B cell (primary cell): ENCODE measurements around the gene GAP43. TPM values are rescaled to one million over a fixed set of nuclear protein-coding genes. Genes with fewer than 3 reads are reported as not detected.

ENCODE experiments used
- ATAC-seq: fragments of 200-7000 bp; cut with Tn5 transposase; one replicate; pipeline ENCODE4 v1.10.0; 2021; ENCODE audit warnings: low read depth, mild to moderate bottlenecking, moderate number of reproducible peaks, moderate library complexity
- CTCF ChIA-PET: fragments of 350-600 bp; sonication (Branson Sonifier 250); formaldehyde crosslinking; loops from one replicate; lab custom pipeline; 2021; ENCODE audit warnings: antibody characterized with exemption, inconsistent platforms; lab: Charles Lee
- POLR2A ChIA-PET: fragments of 350-600 bp; sonication (Branson Sonifier 250); formaldehyde crosslinking; loops from one replicate; lab custom pipeline; 2021; ENCODE audit warnings: antibody characterized with exemption; lab: Charles Lee
- DNase-seq: peaks from one replicate; pipeline ENCODE4 v3.0.0; 2013
- H2AFZ ChIP-seq: 2 replicates; pipeline ENCODE4 v1.6.1; 2012; ENCODE audit warnings: mild to moderate bottlenecking, low read depth, low read length; ENCODE audit not compliant: insufficient read depth, poor library complexity, severe bottlenecking
- H3K27ac ChIP-seq, 2 donors: 1 replicate in 1 of 2; 2 replicates in 1 of 2; pipeline ENCODE4 v1.5.1; 2012 to 2013; ENCODE audit warnings: low read length in 2 of 2, mild to moderate bottlenecking in 2 of 2, moderate library complexity in 1 of 2
- H3K27me3 ChIP-seq, 4 experiments: fragments of 200-600 bp in 1 of 4; sonication (generic) in 1 of 4; replicated peaks in 1 of 4; 1 replicate in 2 of 4; 2 replicates in 2 of 4; pipeline versions ENCODE4 v1.6.1 to v1.7.0; 2013 to 2016; ENCODE audit warnings: low read length in 3 of 4, mild to moderate bottlenecking in 2 of 4, mixed read lengths in 1 of 4, moderate library complexity in 1 of 4; ENCODE audit not compliant: insufficient read depth in 4 of 4, control insufficient read depth in 3 of 4; ENCODE audit errors: control extremely low read depth in 1 of 4
- H3K36me3 ChIP-seq, 2 experiments: replicated peaks in 1 of 2; 1 replicate in 1 of 2; 2 replicates in 1 of 2; pipeline versions ENCODE4 v1.6.1 to v1.7.1; 2013; ENCODE audit warnings: low read length in 1 of 2; ENCODE audit not compliant: insufficient read depth in 2 of 2, control insufficient read depth in 1 of 2; ENCODE audit errors: control extremely low read depth in 1 of 2, extremely low read depth in 1 of 2
- H3K4me1 ChIP-seq, 2 donors: fragments of 200-600 bp in 1 of 2; sonication (generic) in 1 of 2; 1 replicate in 1 of 2; 2 replicates in 1 of 2; pipeline versions ENCODE4 v1.5.1 to v1.6.1; 2013 to 2017; ENCODE audit warnings: low read length in 2 of 2; ENCODE audit not compliant: control insufficient read depth in 2 of 2, insufficient read depth in 2 of 2
- H3K4me2 ChIP-seq: replicated peaks from 2 replicates; pipeline ENCODE3; 2012; ENCODE audit warnings: mild to moderate bottlenecking, low read depth, low read length; ENCODE audit not compliant: poor library complexity, severe bottlenecking
- H3K4me3 ChIP-seq, 5 experiments: fragments of 200-600 bp in 1 of 5; sonication (generic) in 1 of 5; 1 replicate in 3 of 5; 2 replicates in 2 of 5; pipeline versions ENCODE4 v1.5.1 to v1.7.0; 2011 to 2016; ENCODE audit warnings: low read length in 4 of 5, mild to moderate bottlenecking in 4 of 5, low read depth in 2 of 5, control low read depth in 1 of 5, moderate library complexity in 1 of 5; ENCODE audit not compliant: insufficient read depth in 1 of 5; ENCODE audit errors: control extremely low read depth in 1 of 5, extremely low read depth in 1 of 5
- H3K79me2 ChIP-seq: fragments of 200-600 bp; sonication (generic); one replicate; pipeline ENCODE4 v1.6.0; 2016; ENCODE audit warnings: low read length; ENCODE audit not compliant: control insufficient read depth, insufficient read depth
- H3K9ac ChIP-seq: fragments of 200-600 bp; sonication (generic); 2 replicates; pipeline ENCODE4 v1.6.1; 2017; ENCODE audit warnings: mild to moderate bottlenecking, low read length, moderate library complexity
- H3K9me3 ChIP-seq, 3 donors: one replicate each; pipeline versions ENCODE4 v1.6.1 to v1.7.1; 2013; ENCODE audit warnings: low read length in 2 of 3; ENCODE audit not compliant: control insufficient read depth in 2 of 3, insufficient read depth in 1 of 3; ENCODE audit errors: control extremely low read depth in 1 of 3
- H4K20me1 ChIP-seq: 2 replicates; pipeline ENCODE4 v1.6.0; 2012; ENCODE audit warnings: mild to moderate bottlenecking, low read length; ENCODE audit not compliant: insufficient read depth, control insufficient read depth, poor library complexity, severe bottlenecking
- H3K27ac Mint-ChIP-seq: one replicate; pipeline ENCODE4 v1.8.0; 2021; ENCODE audit warnings: mixed read lengths
- H3K27me3 Mint-ChIP-seq: one replicate; pipeline ENCODE4 v1.8.0; 2021; ENCODE audit warnings: mixed read lengths
- H3K4me1 Mint-ChIP-seq: one replicate; pipeline ENCODE4 v1.8.0; 2021; ENCODE audit warnings: mixed read lengths
- H3K4me3 Mint-ChIP-seq: one replicate; pipeline ENCODE4 v1.8.0; 2021; ENCODE audit warnings: mixed read lengths
- H3K9me3 Mint-ChIP-seq: one replicate; pipeline ENCODE4 v1.8.0; 2022; ENCODE audit warnings: mixed read lengths; ENCODE audit not compliant: insufficient read depth
- EZH2 ChIP-seq: IDR thresholded peaks from 2 replicates; pipeline ENCODE4 v1.6.1; 2012; ENCODE audit warnings: borderline replicate concordance, low read depth, mild to moderate bottlenecking, moderate library complexity, low read length; ENCODE audit not compliant: insufficient read depth, poor library complexity, severe bottlenecking
- WGBS: methylation state at CpG from one replicate; pipeline ENCODE4 v1.1.5; 2013; ENCODE audit warnings: missing lambda C conversion rate; ENCODE audit not compliant: insufficient coverage; 5-methylcytosine and 5-hydroxymethylcytosine counted together
- intact Hi-C: fragments of 100-400 bp; cut with micrococcal nuclease; formaldehyde crosslinking; loops from one replicate; pipeline ENCODE4 v1.10.0; 2022
- polyA plus RNA-seq: library from polyadenylated mRNA; depleted of rRNA; stranded (reverse); fragments of >200 nt; gene quantifications from 2 replicates; pipeline ENCODE4 v1.2.3, GENCODE V29; 2012
- total RNA-seq, 2 donors: library from RNA; stranded (reverse); fragments of 120-200 nt in 1 of 2; gene quantifications; 1 replicate in 1 of 2; 2 replicates in 1 of 2; pipeline versions ENCODE4 v1.2.3 to v1.2.4, GENCODE V29; 2013 to 2022
- TF ChIP-seq, protein P1 (sequence below): fragments of 200-600 bp; IDR thresholded peaks from one replicate; pipeline ENCODE4 v1.8.0; 2022; ENCODE audit warnings: antibody characterized with exemption, mild to moderate bottlenecking

Gene GAP43
- total and polyA plus RNA-seq, 2 donors (not counting 1 experiment from before 2014, with no cell fraction given) = 0.04 TPM; not detected in 1

DNA sequence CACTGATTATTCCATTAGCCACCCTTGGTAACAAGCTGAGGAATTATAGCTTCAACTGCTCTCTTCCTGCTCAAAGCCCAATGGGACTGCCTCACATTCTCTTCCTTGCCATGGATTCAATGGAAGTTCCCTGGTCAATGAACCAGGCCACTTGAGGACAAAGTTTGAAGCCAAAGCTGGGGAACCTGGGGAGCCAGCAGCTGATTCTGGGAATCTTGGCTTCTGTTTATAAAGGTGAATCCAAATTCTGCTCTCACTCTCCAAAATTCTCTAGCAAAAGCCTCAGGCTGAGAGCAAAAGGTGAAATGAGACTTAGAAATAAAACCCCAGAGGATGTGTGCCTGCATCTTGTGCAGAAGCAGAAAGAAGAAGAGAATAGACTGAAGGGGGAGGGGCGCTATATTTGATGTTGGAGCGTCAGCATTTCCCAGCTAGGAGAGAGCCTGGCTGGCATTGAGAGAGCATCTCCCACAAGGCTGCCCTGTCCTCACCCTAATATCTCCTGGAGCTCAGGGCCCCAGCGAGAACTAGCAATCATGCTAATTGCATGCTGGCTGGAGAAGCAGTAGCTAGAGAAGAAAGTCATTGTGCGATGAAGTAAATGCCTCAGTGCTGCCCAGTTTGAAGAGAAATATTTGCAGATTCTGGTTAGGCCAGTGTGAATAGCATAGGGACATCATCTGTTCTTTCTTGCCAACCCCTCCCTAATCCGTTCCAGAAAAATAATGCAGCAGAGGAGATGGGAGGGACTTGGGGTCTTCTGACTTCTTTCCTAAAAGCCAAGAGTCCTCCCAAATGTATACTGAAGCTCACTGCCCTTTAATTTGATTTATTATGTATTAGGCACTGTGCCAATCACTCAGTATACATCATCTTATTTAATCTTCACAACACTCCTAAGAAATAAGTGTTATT is 34.9 kb upstream of the GAP43 start:
- Histone ChIP-seq H3K4me2 (no peak overlapping the region), H3K9ac (no peak overlapping the region), H2AFZ (no peak overlapping the region), H4K20me1 (no peaks in the 10 kb centered on the region), H3K27me3 (no peaks in the 10 kb centered on the region), H3K4me1 (no peaks in the 10 kb centered on the region), H3K27ac (no peak overlapping the region), H3K4me3 (no peak overlapping the region), H3K9me3 (no peaks in the 10 kb centered on the region), H3K36me3 (no peaks in the 10 kb centered on the region), H3K79me2 (no peaks in the 10 kb centered on the region)
- Mint-ChIP-seq H3K27ac (no peak overlapping the region), H3K9me3 (no peaks in the 10 kb centered on the region), H3K4me3 (no peak overlapping the region), H3K4me1 (no peaks in the 10 kb centered on the region), H3K27me3 (peaks cover 14% of the 10 kb centered on the region)
- 100% methylated on average over 2 of the region's 5 CpGs for WGBS
- ChIA-PET POLR2A (no interaction called here), CTCF (interaction anchor here (1.1 kb wide), 1 partner anchor 420 kb away, joined by 5 read pairs; no protein-coding TSS in a partner anchor)
- DNase-seq (no peak), ATAC-seq (no peak)
- no peak for TF ChIP-seq EZH2
- TF ChIP-seq, protein P1, sequence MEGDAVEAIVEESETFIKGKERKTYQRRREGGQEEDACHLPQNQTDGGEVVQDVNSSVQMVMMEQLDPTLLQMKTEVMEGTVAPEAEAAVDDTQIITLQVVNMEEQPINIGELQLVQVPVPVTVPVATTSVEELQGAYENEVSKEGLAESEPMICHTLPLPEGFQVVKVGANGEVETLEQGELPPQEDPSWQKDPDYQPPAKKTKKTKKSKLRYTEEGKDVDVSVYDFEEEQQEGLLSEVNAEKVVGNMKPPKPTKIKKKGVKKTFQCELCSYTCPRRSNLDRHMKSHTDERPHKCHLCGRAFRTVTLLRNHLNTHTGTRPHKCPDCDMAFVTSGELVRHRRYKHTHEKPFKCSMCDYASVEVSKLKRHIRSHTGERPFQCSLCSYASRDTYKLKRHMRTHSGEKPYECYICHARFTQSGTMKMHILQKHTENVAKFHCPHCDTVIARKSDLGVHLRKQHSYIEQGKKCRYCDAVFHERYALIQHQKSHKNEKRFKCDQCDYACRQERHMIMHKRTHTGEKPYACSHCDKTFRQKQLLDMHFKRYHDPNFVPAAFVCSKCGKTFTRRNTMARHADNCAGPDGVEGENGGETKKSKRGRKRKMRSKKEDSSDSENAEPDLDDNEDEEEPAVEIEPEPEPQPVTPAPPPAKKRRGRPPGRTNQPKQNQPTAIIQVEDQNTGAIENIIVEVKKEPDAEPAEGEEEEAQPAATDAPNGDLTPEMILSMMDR = no peak
- intact Hi-C loops = no loop called here

DNA sequence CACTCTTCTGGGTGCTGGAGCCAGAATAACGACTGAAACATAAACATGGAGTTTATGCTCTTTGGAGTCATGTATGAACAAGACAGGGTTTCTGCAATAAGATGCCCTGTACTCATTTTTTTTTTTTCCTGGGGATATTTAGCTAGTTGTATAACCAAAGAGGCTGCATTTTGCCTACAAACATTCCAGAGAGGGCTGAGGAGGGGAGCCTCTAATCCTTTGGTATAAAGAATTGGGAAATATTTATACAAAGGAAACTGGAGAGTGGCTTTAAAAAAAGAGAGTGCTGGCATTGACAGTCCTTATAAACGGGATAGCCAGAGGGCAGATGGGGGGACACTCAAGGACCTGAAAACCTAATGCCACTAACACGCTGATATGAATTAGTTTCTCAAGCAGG is 32.4 kb upstream of the GAP43 start:
- peaks cover 14% of the 10 kb centered on the region for H3K27me3 Mint-ChIP-seq
- POLR2A ChIA-PET = no interaction called here

More for the DNA sequence above, 32.4 kb upstream of the GAP43 start:
- Histone ChIP-seq H3K4me1 (no peaks in the 10 kb centered on the region), H2AFZ (no peak overlapping the region), H3K79me2 (no peaks in the 10 kb centered on the region), H3K27me3 (no peaks in the 10 kb centered on the region), H3K4me3 (no peak overlapping the region), H3K27ac (no peak overlapping the region), H4K20me1 (no peaks in the 10 kb centered on the region), H3K4me2 (no peak overlapping the region), H3K9ac (no peak overlapping the region), H3K9me3 (peaks cover 0 to 6% (median 0%) of the 10 kb centered on the region in 3 donors), H3K36me3 (no peaks in the 10 kb centered on the region)
- 93% methylated on average over 2 of the region's 3 CpGs for WGBS
- Mint-ChIP-seq H3K27ac (no peak overlapping the region), H3K9me3 (no peaks in the 10 kb centered on the region), H3K4me3 (no peak overlapping the region), H3K4me1 (peaks cover 2% of the 10 kb centered on the region)
- ATAC-seq (no peak), DNase-seq (no peak)
- CTCF ChIA-PET = no interaction called here
- intact Hi-C loops = no loop called here
- no peak for TF ChIP-seq EZH2
- TF ChIP-seq, protein P1 = no peak
